Thyroid gland (tissue), 4 donors: ENCODE measurements around the gene FRMD4A.

Source experiments
- POLR2A ChIP-seq, 2 donors: fragments of 450-650 bp; IDR thresholded peaks; one replicate each; pipeline ENCODE4 v1.6.1; 2017; ENCODE audit warnings: antibody characterized with exemption in 2 of 2, mild to moderate bottlenecking in 2 of 2, moderate library complexity in 1 of 2
- TF ChIP-seq, protein P1 (sequence below), 6 experiments: fragments of 200-600 bp in 3 of 6; fragments of 450-650 bp in 3 of 6; sonication (generic) in 3 of 6; IDR thresholded peaks; one replicate each; pipeline ENCODE4 v1.5.1; 2016 to 2019; ENCODE audit warnings: antibody characterized with exemption in 6 of 6, mild to moderate bottlenecking in 2 of 6, inconsistent platforms in 1 of 6, moderate library complexity in 1 of 6

DNA sequence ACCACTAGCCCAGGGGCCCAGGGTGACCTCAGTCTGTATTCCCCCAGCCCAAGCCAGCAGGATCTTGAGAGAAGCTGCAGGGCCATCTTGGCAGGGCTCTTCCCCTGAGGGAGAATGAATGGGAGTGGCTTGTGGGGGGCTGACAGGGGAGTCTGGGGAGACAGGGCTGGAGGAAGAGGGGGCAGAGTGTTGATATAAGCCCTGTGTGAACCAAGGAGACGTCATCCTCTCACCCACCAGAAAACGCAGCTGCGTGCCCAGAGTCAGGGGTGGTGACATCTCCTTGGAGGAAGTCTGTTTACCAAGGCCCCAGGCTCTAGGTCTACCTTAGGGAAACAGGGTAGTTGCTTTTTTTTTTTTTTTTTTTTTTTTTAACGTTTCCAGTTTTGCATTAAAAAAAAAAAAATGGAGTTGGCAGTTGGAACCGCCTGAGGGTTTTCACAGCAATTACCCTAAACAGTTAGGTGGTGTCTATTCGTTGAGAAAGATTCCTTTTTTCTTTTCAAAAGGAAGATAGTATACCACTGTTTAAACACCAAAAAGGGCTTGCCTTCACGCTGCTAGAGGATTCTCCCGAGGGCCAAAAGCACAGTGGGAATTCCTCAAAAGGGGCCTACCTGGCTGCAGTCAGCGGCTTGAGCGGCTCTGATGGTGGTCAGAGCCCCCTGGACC is 630.1 kb downstream of the FRMD4A start:
- TF ChIP-seq, protein P1, sequence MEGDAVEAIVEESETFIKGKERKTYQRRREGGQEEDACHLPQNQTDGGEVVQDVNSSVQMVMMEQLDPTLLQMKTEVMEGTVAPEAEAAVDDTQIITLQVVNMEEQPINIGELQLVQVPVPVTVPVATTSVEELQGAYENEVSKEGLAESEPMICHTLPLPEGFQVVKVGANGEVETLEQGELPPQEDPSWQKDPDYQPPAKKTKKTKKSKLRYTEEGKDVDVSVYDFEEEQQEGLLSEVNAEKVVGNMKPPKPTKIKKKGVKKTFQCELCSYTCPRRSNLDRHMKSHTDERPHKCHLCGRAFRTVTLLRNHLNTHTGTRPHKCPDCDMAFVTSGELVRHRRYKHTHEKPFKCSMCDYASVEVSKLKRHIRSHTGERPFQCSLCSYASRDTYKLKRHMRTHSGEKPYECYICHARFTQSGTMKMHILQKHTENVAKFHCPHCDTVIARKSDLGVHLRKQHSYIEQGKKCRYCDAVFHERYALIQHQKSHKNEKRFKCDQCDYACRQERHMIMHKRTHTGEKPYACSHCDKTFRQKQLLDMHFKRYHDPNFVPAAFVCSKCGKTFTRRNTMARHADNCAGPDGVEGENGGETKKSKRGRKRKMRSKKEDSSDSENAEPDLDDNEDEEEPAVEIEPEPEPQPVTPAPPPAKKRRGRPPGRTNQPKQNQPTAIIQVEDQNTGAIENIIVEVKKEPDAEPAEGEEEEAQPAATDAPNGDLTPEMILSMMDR (IDR thresholded peaks at IDR 0.05): no peak
- no peak for TF ChIP-seq POLR2A (IDR thresholded peaks at IDR 0.05)
